Gastrocnemius medialis (tissue), 4 donors: Measurements from ENCODE around the gene SLF1. TPM values are rescaled to one million over a fixed set of nuclear protein-coding genes. Genes with fewer than 3 reads are reported as not detected.

Source experiments
- ATAC-seq, 2 donors: fragments of 150-250 bp; one replicate each; pipeline ENCODE4 v1.9.1; 2016
- DNase-seq, 2 donors: peaks; one replicate each; pipeline ENCODE4 v3.0.0-alpha.2; 2019
- H3K27ac ChIP-seq, 4 donors: fragments of 200-600 bp; sonication (generic); 1 replicate in 1 of 4; 2 replicates in 3 of 4; pipeline ENCODE4 v1.5.1; 2016 to 2018; ENCODE audit warnings: mild to moderate bottlenecking in 2 of 4, moderate library complexity in 1 of 4
- H3K27me3 ChIP-seq, 3 donors: fragments of 200-600 bp; sonication (generic) in 2 of 3; 1 replicate in 1 of 3; 2 replicates in 2 of 3; pipeline versions ENCODE4 v1.5.1 to v1.6.0; 2016 to 2019; ENCODE audit warnings: mild to moderate bottlenecking in 1 of 3, moderate library complexity in 1 of 3
- H3K36me3 ChIP-seq, 2 donors: fragments of 200-600 bp; sonication (generic) in 1 of 2; one replicate each; pipeline ENCODE4 v1.5.1; 2017 to 2018
- H3K4me1 ChIP-seq, 2 donors: fragments of 200-600 bp; sonication (generic) in 1 of 2; one replicate each; pipeline ENCODE4 v1.5.1; 2016 to 2017; ENCODE audit warnings: mild to moderate bottlenecking in 2 of 2
- H3K4me3 ChIP-seq, 4 donors: fragments of 200-600 bp; sonication (generic) in 3 of 4; 1 replicate in 1 of 4; 2 replicates in 3 of 4; pipeline ENCODE4 v1.5.1; 2016 to 2019; ENCODE audit warnings: mild to moderate bottlenecking in 2 of 4
- H3K9me3 ChIP-seq, 3 donors: fragments of 200-600 bp; sonication (generic) in 2 of 3; 1 replicate in 1 of 3; 2 replicates in 2 of 3; pipeline ENCODE4 v1.5.1; 2016 to 2019
- CTCF ChIP-seq, 5 experiments: fragments of 450-650 bp in 3 of 5; fragments of 200-600 bp in 2 of 5; sonication (generic) in 2 of 5; IDR thresholded peaks in 4 of 5; conservative IDR thresholded peaks in 1 of 5; 1 replicate in 4 of 5; 2 replicates in 1 of 5; pipeline ENCODE4 v1.5.1; 2016 to 2019; ENCODE audit warnings: antibody characterized with exemption in 5 of 5, mild to moderate bottlenecking in 3 of 5, moderate library complexity in 3 of 5
- POLR2A ChIP-seq, 2 donors: fragments of 450-650 bp; IDR thresholded peaks; one replicate each; pipeline ENCODE4 v1.6.1; 2017; ENCODE audit warnings: antibody characterized with exemption in 2 of 2, mild to moderate bottlenecking in 2 of 2, moderate library complexity in 2 of 2
- in situ Hi-C, 4 donors: fragments of 200-750 bp; cut with MboI; loops; one replicate each; pipeline versions ENCODE4 v1.15.0 to v1.8.0; 2017; ENCODE audit warnings: low sequenced_read_pairs in 4 of 4
- intact Hi-C: fragments of 100-400 bp; cut with DNase I; formaldehyde crosslinking; loops from one replicate; pipeline ENCODE4 v1.15.1; 2023; ENCODE audit warnings: low total_unique reads
- total RNA-seq, 4 donors: library from RNA; depleted of rRNA; stranded (reverse); fragments of >200 nt; gene quantifications; one replicate each; pipeline versions ENCODE4 v1.1.0 to v1.2.3, GENCODE V29; 2016

Gene SLF1
- total RNA-seq, 4 donors from 2014 or later: 1.0 to 2.6 (median 1.9) TPM

DNA sequence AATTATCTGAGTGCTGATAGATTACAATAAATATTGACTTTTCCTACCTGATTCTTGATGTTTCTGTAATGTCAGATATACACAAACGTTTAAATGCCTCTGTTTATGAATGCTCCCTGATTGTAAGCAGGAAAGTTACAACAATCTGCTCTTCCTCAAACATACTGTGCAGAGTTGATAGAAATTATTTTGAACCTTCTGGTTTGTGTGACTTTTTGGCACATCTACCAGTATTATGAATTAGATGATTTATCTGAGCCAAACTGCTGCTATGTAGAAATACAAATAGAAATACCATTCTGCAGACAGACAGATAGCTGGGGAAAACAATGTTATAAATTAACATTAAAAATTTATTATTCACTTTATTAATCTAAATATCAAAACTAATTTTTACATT, 113.0 kb downstream of the SLF1 start:
- ATAC-seq: no peak
- Histone ChIP-seq H3K4me3 (no peak overlapping the region), H3K9me3 (no peaks in the 10 kb centered on the region), H3K36me3 (no peaks in the 10 kb centered on the region), H3K27me3 (no peaks in the 10 kb centered on the region), H3K4me1 (no peaks in the 10 kb centered on the region), H3K27ac (no peak overlapping the region)
- DNase-seq: no peak
- in situ Hi-C loops (no loop called here), intact Hi-C loops (no loop called here)
- TF ChIP-seq CTCF (IDR thresholded peaks at IDR 0.05 in 4 of 5, conservative IDR thresholded peaks at IDR 0.05 in 1 of 5) (no peak), POLR2A (IDR thresholded peaks at IDR 0.05) (no peak)

- no peaks in the 10 kb centered on the region for H3K36me3 ChIP-seq
- in situ Hi-C loops: no loop called here
- ATAC-seq (no peak), DNase-seq (no peak)
- H3K27ac ChIP-seq: no peak overlapping the region
- TF ChIP-seq CTCF (IDR thresholded peaks at IDR 0.05 in 4 of 5, conservative IDR thresholded peaks at IDR 0.05 in 1 of 5): no peak
- TF ChIP-seq POLR2A (IDR thresholded peaks at IDR 0.05): no peak
- no peaks in the 10 kb centered on the region for H3K4me1 ChIP-seq
- H3K27me3 ChIP-seq: no peaks in the 10 kb centered on the region
- intact Hi-C loops: loop anchor here (5.0 kb wide), 2 partner anchors 214 to 1149 kb away; no protein-coding TSS in a partner anchor
- no peak overlapping the region for H3K4me3 ChIP-seq
- no peaks in the 10 kb centered on the region for H3K9me3 ChIP-seq
Measured at GRCh38 chr5:94736498-94736897, 118.0 kb downstream of the SLF1 start.

GRCh38 chr5:94740286-94740685, 121.8 kb downstream of the SLF1 start:
- intact Hi-C loops: no loop called here
- no peaks in the 10 kb centered on the region for H3K36me3 ChIP-seq
- H3K27me3 ChIP-seq: no peaks in the 10 kb centered on the region
- H3K4me1 ChIP-seq: no peaks in the 10 kb centered on the region
- no peak for ATAC-seq
- in situ Hi-C loops: no loop called here
- H3K9me3 ChIP-seq: no peaks in the 10 kb centered on the region
- DNase-seq: no peak
- no peak overlapping the region for H3K27ac ChIP-seq
- H3K4me3 ChIP-seq: no peak overlapping the region
- TF ChIP-seq CTCF (IDR thresholded peaks at IDR 0.05 in 4 of 5, conservative IDR thresholded peaks at IDR 0.05 in 1 of 5): no peak
- TF ChIP-seq POLR2A (IDR thresholded peaks at IDR 0.05): no peak

- Histone ChIP-seq H3K9me3 (no peaks in the 10 kb centered on the region), H3K27ac (no peak overlapping the region), H3K27me3 (no peaks in the 10 kb centered on the region), H3K4me3 (no peak overlapping the region), H3K4me1 (no peaks in the 10 kb centered on the region), H3K36me3 (no peaks in the 10 kb centered on the region)
- TF ChIP-seq POLR2A (IDR thresholded peaks at IDR 0.05): no peak
- TF ChIP-seq CTCF (IDR thresholded peaks at IDR 0.05 in 4 of 5, conservative IDR thresholded peaks at IDR 0.05 in 1 of 5): no peak
- no peak for DNase-seq
- ATAC-seq: no peak
- intact Hi-C loops: no loop called here
- in situ Hi-C loops: no loop called here
Measured at GRCh38 chr5:94742852-94743251, 124.4 kb downstream of the SLF1 start.

- intact Hi-C loops (no loop called here), in situ Hi-C loops (no loop called here)
- H3K4me1 ChIP-seq: no peaks in the 10 kb centered on the region
- no peaks in the 10 kb centered on the region for H3K9me3 ChIP-seq
- H3K27me3 ChIP-seq: no peaks in the 10 kb centered on the region
- H3K36me3 ChIP-seq: no peaks in the 10 kb centered on the region
- TF ChIP-seq CTCF (IDR thresholded peaks at IDR 0.05 in 4 of 5, conservative IDR thresholded peaks at IDR 0.05 in 1 of 5) (no peak), POLR2A (IDR thresholded peaks at IDR 0.05) (no peak)
- DNase-seq (no peak), ATAC-seq (no peak)
- H3K27ac ChIP-seq: no peak overlapping the region
- no peak overlapping the region for H3K4me3 ChIP-seq
Measured at GRCh38 chr5:94744906-94745305, 126.4 kb downstream of the SLF1 start.
